ENCODE results near the gene COMMD8.

Gene COMMD8

DNA sequence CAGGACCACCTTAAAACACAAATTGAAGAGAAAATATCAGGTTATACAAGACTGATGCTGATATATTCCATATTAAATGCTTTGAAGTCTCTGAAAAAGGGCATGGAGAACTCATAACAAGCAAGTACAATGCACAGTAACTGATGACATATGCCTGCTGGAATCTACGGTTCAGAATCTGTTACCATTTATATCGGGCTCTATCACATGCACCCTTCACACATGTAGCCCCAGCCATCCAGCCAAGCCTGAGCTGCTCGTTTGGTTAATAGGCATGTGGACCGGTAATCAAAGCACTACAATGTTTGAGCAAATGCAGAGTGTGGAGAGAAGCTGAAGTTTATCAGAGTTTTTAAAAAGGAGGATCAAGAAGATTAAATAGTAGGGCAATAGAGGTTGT, 11.8 kb downstream of the COMMD8 start:
- Histone ChIP-seq H3K4me3 (ENCODE audit: low read depth, low read length) (no peak overlapping the region), H3K27me3 (no peaks in the 10 kb centered on the region), H3K36me3 (peaks cover 9% of the 10 kb centered on the region), H3K4me1 (no peaks in the 10 kb centered on the region), H3K9me3 (no peaks in the 10 kb centered on the region)
- TF ChIP-seq CTCF (IDR thresholded peaks at IDR 0.05; ENCODE audit: low read depth, low read length): no peak
- no peak for DNase-seq

DNA sequence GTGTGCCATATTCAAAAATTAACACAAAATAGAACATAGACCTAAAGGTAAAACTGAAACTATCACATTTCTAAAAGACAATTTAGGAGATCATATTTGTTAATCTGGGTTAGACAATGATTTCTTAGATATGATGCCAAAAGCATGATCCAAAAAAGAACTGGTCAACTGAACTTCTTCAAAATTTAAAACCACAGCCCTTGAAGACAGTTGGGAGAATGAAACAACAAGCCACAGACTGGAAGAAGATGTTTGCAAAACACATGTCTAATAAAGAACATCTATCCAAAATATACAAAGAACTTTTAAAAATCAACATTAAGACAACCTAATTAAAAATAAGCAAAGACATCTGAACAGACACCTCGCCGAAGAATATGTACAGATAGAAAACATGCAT, 19.5 kb downstream of the COMMD8 start:
- Histone ChIP-seq H3K4me1 (no peaks in the 10 kb centered on the region), H3K27me3 (no peaks in the 10 kb centered on the region), H3K4me3 (ENCODE audit: low read depth, low read length) (no peak overlapping the region), H3K36me3 (no peaks in the 10 kb centered on the region), H3K9me3 (no peaks in the 10 kb centered on the region)
- no peak for DNase-seq
- TF ChIP-seq CTCF (IDR thresholded peaks at IDR 0.05; ENCODE audit: low read depth, low read length): no peak

DNA sequence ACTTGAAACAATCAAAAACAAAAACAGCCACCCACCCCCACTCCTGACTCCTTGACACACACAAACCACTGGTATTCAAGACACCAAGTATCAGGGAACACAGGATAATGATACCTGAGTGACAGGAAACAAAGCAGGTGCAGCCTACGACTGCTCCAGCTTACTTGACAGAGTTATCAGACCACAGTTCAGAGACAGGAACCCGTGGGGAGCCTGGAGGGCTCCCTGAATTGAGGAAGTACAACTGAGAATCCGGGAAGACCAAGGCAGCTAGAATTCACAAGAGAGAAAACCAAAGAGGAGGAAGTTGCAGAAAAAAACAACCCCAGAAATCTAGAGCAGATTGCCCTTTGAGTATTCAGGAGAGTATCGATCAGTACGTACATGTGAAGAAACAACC, 20.5 kb downstream of the COMMD8 start:
- Histone ChIP-seq H3K9me3 (no peaks in the 10 kb centered on the region), H3K4me1 (no peaks in the 10 kb centered on the region), H3K36me3 (no peaks in the 10 kb centered on the region), H3K27me3 (no peaks in the 10 kb centered on the region), H3K4me3 (ENCODE audit: low read depth, low read length) (no peak overlapping the region)
- TF ChIP-seq CTCF (IDR thresholded peaks at IDR 0.05; ENCODE audit: low read depth, low read length): no peak
- no peak for DNase-seq

DNA sequence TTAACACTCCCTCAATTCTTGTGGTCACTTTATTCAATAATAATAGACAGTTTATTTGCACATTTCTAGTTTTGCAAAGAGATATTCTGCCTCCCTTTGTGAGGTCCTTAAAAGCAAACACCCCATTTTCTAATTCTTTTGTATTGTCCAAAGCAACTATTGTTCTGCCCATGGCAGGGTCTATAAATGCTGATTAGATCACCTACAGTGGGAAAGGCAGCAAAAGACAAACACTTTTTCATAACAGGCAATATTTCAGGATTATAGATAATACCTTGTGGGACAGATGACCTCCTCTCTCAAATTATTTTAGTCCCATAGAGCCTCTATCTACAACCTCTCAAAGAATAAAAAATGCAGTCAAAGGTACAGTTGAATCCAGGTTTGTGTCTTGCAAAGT, 28.6 kb downstream of the COMMD8 start:
- H3K9me3 ChIP-seq: no peaks in the 10 kb centered on the region
- TF ChIP-seq CTCF (IDR thresholded peaks at IDR 0.05; ENCODE audit: low read depth, low read length): no peak
- no peaks in the 10 kb centered on the region for H3K27me3 ChIP-seq
- no peaks in the 10 kb centered on the region for H3K36me3 ChIP-seq
- H3K4me3 ChIP-seq (ENCODE audit: low read depth, low read length): no peak overlapping the region
- no peak for DNase-seq
- H3K4me1 ChIP-seq: no peaks in the 10 kb centered on the region

DNA sequence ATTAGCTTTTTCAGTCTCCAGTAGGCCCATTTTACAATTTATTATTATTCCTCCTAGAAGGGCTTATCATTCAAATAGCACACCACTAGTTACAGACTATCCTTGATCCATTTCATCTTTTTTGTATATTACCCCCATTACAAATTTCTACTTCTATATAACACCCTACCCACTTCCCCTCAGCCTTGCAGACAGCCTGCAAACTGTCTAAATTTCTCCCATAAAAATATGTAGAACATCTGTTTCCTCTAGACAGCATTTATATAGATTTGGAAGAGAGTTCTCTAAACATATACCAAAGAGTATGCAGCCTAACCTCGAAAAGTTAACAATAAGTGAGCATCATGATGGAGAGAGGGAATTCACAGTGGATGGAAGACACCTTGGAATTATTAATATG, 30.8 kb downstream of the COMMD8 start:
- no peak for TF ChIP-seq CTCF (IDR thresholded peaks at IDR 0.05; ENCODE audit: low read depth, low read length)
- no peak for DNase-seq
- Histone ChIP-seq H3K36me3 (no peaks in the 10 kb centered on the region), H3K4me1 (no peaks in the 10 kb centered on the region), H3K27me3 (no peaks in the 10 kb centered on the region), H3K4me3 (ENCODE audit: low read depth, low read length) (no peak overlapping the region), H3K9me3 (no peaks in the 10 kb centered on the region)

DNA sequence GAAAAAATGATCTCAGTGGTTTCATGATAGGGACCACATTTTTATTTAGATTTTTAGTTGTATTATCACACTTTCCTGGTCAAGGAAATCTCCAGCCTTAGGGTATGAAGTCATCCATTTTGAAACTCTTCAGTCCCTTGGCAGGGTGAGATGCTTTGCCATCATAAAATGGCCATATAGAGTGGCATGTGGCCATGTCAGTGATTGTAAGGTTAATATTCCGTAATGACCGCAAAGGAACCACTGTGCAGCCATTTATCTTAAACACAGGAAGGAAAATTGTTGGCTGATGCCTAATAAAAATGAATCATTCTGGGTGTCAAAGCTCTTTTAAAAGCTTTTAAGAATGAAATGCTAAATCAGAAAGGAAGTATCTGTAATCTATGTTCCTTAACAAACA, 35.6 kb downstream of the COMMD8 start:
- H3K4me1 ChIP-seq: peaks cover 7% of the 10 kb centered on the region; the same call in 1 of the 2 replicates
- no peak overlapping the region for H3K4me3 ChIP-seq (ENCODE audit: low read depth, low read length)
- no peak for TF ChIP-seq CTCF (IDR thresholded peaks at IDR 0.05; ENCODE audit: low read depth, low read length)
- no peaks in the 10 kb centered on the region for H3K27me3 ChIP-seq
- no peaks in the 10 kb centered on the region for H3K36me3 ChIP-seq
- DNase-seq: no peak
- H3K9me3 ChIP-seq: no peaks in the 10 kb centered on the region

Measured in BE2C (cell line).